Stimulated activated CD8-positive, alpha-beta memory T cell treated with anti-CD3 and anti-CD28 coated beads, Interleukin-7, amount 100 ng/mL, for 1 hour (primary cell): ENCODE data around the gene ATXN7L1.
"Not testable (repeated sequence)": the region's sequence is repeated elsewhere in the genome, so short reads cannot be mapped to it uniquely, and the experiment has no call there.

Source experiments
- DNase-seq, 2 donors: peaks; one replicate each; pipeline ENCODE4 v3.0.0-alpha.2; 2020; ENCODE audit warnings: low read depth in 2 of 2

The ATXN7L1 gene

GRCh38 chr7:105707381-105707780 lies 169.0 kb downstream of the ATXN7L1 start:
- DNase-seq, result no peak

- no peak for DNase-seq
Observed at GRCh38 chr7:105705427-105705826, 171.0 kb downstream of the ATXN7L1 start.

GRCh38 chr7:105703207-105703930 lies 173.0 kb downstream of the ATXN7L1 start:
- no peak for DNase-seq

- DNase-seq, result no peak
Observed at GRCh38 chr7:105699568-105700236, 176.7 kb downstream of the ATXN7L1 start.

- no peak for DNase-seq
Observed at GRCh38 chr7:105698531-105698930, 177.9 kb downstream of the ATXN7L1 start.

- DNase-seq, result no peak
Observed at GRCh38 chr7:105697753-105698152, 178.6 kb downstream of the ATXN7L1 start.

- DNase-seq, result not testable (repeated sequence)
Observed at GRCh38 chr7:105697169-105697568, 179.2 kb downstream of the ATXN7L1 start.

GRCh38 chr7:105693576-105693975 lies 182.8 kb downstream of the ATXN7L1 start:
- DNase-seq, result no peak

- peak; percentile 36 to 50 for DNase-seq
Observed at GRCh38 chr7:105691680-105692564, 184.5 kb downstream of the ATXN7L1 start.

GRCh38 chr7:105691082-105691679 lies 185.2 kb downstream of the ATXN7L1 start:
- no peak for DNase-seq

- DNase-seq, result no peak
Observed at GRCh38 chr7:105690325-105690945, 186.0 kb downstream of the ATXN7L1 start.

GRCh38 chr7:105689067-105689819 lies 187.2 kb downstream of the ATXN7L1 start:
- no peak for DNase-seq

- DNase-seq, result no peak
Observed at GRCh38 chr7:105688617-105689016, 187.8 kb downstream of the ATXN7L1 start.

GRCh38 chr7:105685161-105685560 lies 191.2 kb downstream of the ATXN7L1 start:
- no peak for DNase-seq

GRCh38 chr7:105682341-105683060 lies 193.9 kb downstream of the ATXN7L1 start:
- no peak for DNase-seq

GRCh38 chr7:105680505-105681187 lies 195.8 kb downstream of the ATXN7L1 start:
- DNase-seq, result no peak

- no peak for DNase-seq
Observed at GRCh38 chr7:105678811-105679495, 197.4 kb downstream of the ATXN7L1 start.

GRCh38 chr7:105677817-105678573 lies 198.4 kb downstream of the ATXN7L1 start:
- peak in 1 of 2 donors; percentile 23 for DNase-seq
